Thyroid gland (tissue), 4 donors: ENCODE data around the gene KRTAP19-4. TPM values are rescaled to one million over a fixed set of nuclear protein-coding genes. Genes with fewer than 3 reads are reported as not detected.

Source experiments
- DNase-seq, 2 donors: peaks; one replicate each; pipeline ENCODE4 v3.0.0-alpha.2; 2019
- H3K27ac ChIP-seq, 3 donors: fragments of 200-600 bp; sonication (generic); 1 replicate in 2 of 3; 2 replicates in 1 of 3; pipeline ENCODE4 v1.5.1; 2016 to 2019; ENCODE audit warnings: mild to moderate bottlenecking in 1 of 3, moderate library complexity in 1 of 3
- H3K27me3 ChIP-seq: fragments of 200-600 bp; sonication (generic); one replicate; pipeline ENCODE4 v1.5.1; 2019
- H3K36me3 ChIP-seq, 2 donors: fragments of 200-600 bp; sonication (generic); one replicate each; pipeline ENCODE4 v1.5.1; 2016 to 2019
- H3K4me1 ChIP-seq, 2 donors: fragments of 200-600 bp; sonication (generic); one replicate each; pipeline ENCODE4 v1.5.1; 2017 to 2019
- H3K4me3 ChIP-seq, 3 donors: fragments of 200-600 bp; sonication (generic); replicated peaks in 1 of 3; 1 replicate in 2 of 3; 2 replicates in 1 of 3; pipeline ENCODE4 v1.5.1; 2016; ENCODE audit warnings: mild to moderate bottlenecking in 1 of 3
- H3K9me3 ChIP-seq: fragments of 200-600 bp; sonication (generic); one replicate; pipeline ENCODE4 v1.5.1; 2017
- CTCF ChIP-seq, 6 experiments: fragments of 200-600 bp in 3 of 6; fragments of 450-650 bp in 3 of 6; sonication (generic) in 3 of 6; IDR thresholded peaks; one replicate each; pipeline ENCODE4 v1.5.1; 2016 to 2019; ENCODE audit warnings: antibody characterized with exemption in 6 of 6, mild to moderate bottlenecking in 2 of 6, inconsistent platforms in 1 of 6, moderate library complexity in 1 of 6
- POLR2A ChIP-seq, 2 donors: fragments of 450-650 bp; IDR thresholded peaks; one replicate each; pipeline ENCODE4 v1.6.1; 2017; ENCODE audit warnings: antibody characterized with exemption in 2 of 2, mild to moderate bottlenecking in 2 of 2, moderate library complexity in 1 of 2
- WGBS, 2 donors: methylation state at CpG; one replicate each; pipeline ENCODE4 v1.1.5; 2017; 5-methylcytosine and 5-hydroxymethylcytosine counted together
- intact Hi-C: fragments of 100-400 bp; cut with DNase I; formaldehyde crosslinking; loops from one replicate; pipeline ENCODE4 v1.15.1; 2023
- total RNA-seq, 4 donors: library from RNA; depleted of rRNA; stranded (reverse); fragments of >200 nt; gene quantifications; one replicate each; pipeline ENCODE4 v1.2.3, GENCODE V29; 2016

KRTAP19-4 gene
- total RNA-seq, 4 donors from 2014 or later = not detected

- H3K4me3 ChIP-seq = no peak overlapping the region
- intact Hi-C loops = no loop called here
- no peaks in the 10 kb centered on the region for H3K27me3 ChIP-seq
- H3K27ac ChIP-seq = no peak overlapping the region
- no peaks in the 10 kb centered on the region for H3K9me3 ChIP-seq
- no peaks in the 10 kb centered on the region for H3K4me1 ChIP-seq
- 80 to 82% methylated on average over 2 of the region's 2 CpGs for WGBS, 2 donors
- no peak for TF ChIP-seq CTCF (IDR thresholded peaks at IDR 0.05)
- H3K36me3 ChIP-seq = no peaks in the 10 kb centered on the region
- DNase-seq = no peak
Measured at GRCh38 chr21:30482130-30482529, 14.8 kb downstream of the KRTAP19-4 start.

- Histone ChIP-seq H3K36me3 (no peaks in the 10 kb centered on the region), H3K4me1 (no peaks in the 10 kb centered on the region), H3K4me3 (no peak within 1 kb of the TSS), H3K27me3 (no peaks in the 10 kb centered on the region), H3K9me3 (no peaks in the 10 kb centered on the region), H3K27ac (no peak within 1 kb of the TSS)
- 87 to 91% methylated on average over 4 to 7 of the region's 7 CpGs for WGBS, 2 donors
- TF ChIP-seq POLR2A (IDR thresholded peaks at IDR 0.05) (no peak), CTCF (IDR thresholded peaks at IDR 0.05) (no peak)
- intact Hi-C loops = no loop called here
- no peak for DNase-seq
Measured at GRCh38 chr21:30480145-30480544, 16.8 kb downstream of the KRTAP19-4 start, which contains the start of gene KRTAP19-1. Gene KRTAP19-1 (minus strand): TSS chr21:30480367. CDS start chr21:30480317, 50 bp downstream.

- H3K9me3 ChIP-seq = no peaks in the 10 kb centered on the region
- H3K4me3 ChIP-seq = no peak overlapping the region
- H3K27me3 ChIP-seq = no peaks in the 10 kb centered on the region
- no peak overlapping the region for H3K27ac ChIP-seq
- intact Hi-C loops = no loop called here
- DNase-seq = no peak
- no peak for TF ChIP-seq POLR2A (IDR thresholded peaks at IDR 0.05)
- TF ChIP-seq CTCF (IDR thresholded peaks at IDR 0.05) = no peak
- 63 to 74% methylated on average over 4 of the region's 4 CpGs for WGBS, 2 donors
- H3K36me3 ChIP-seq = no peaks in the 10 kb centered on the region
- no peaks in the 10 kb centered on the region for H3K4me1 ChIP-seq
Measured at GRCh38 chr21:30479259-30479658, 17.7 kb downstream of the KRTAP19-4 start.

- 18 to 27% methylated on average over 3 of the region's 3 CpGs for WGBS, 2 donors
- H3K27ac ChIP-seq = no peak overlapping the region
- intact Hi-C loops = no loop called here
- H3K4me3 ChIP-seq = no peak overlapping the region
- peak in 1 of 2 donors; percentile 9 for DNase-seq
- no peaks in the 10 kb centered on the region for H3K4me1 ChIP-seq
- TF ChIP-seq POLR2A (IDR thresholded peaks at IDR 0.05) (no peak), CTCF (IDR thresholded peaks at IDR 0.05) (no peak)
- no peaks in the 10 kb centered on the region for H3K36me3 ChIP-seq
- H3K27me3 ChIP-seq = no peaks in the 10 kb centered on the region
- no peaks in the 10 kb centered on the region for H3K9me3 ChIP-seq
Measured at GRCh38 chr21:30478004-30478403, 19.0 kb downstream of the KRTAP19-4 start.

GRCh38 chr21:30468900-30469714, 27.9 kb downstream of the KRTAP19-4 start:
- DNase-seq = no peak
- no peaks in the 10 kb centered on the region for H3K27me3 ChIP-seq
- no peak overlapping the region for H3K4me3 ChIP-seq
- no peaks in the 10 kb centered on the region for H3K9me3 ChIP-seq
- H3K36me3 ChIP-seq = no peaks in the 10 kb centered on the region
- intact Hi-C loops = no loop called here
- no peaks in the 10 kb centered on the region for H3K4me1 ChIP-seq
- WGBS, 2 donors = 81 to 82% methylated on average over 6 of the region's 6 CpGs
- no peak overlapping the region for H3K27ac ChIP-seq
- no peak for TF ChIP-seq POLR2A (IDR thresholded peaks at IDR 0.05)
- TF ChIP-seq CTCF (IDR thresholded peaks at IDR 0.05) = no peak
